ENCODE results near the gene MEIS2.

Gene MEIS2

GRCh38 chr15:37079726-37080125 lies 20.6 kb downstream of the MEIS2 start:
- FAIRE-seq (no peak), DNase-seq (ENCODE audit: insufficient read length, low spot score) (no peak)

- no peak for FAIRE-seq
- DNase-seq (ENCODE audit: insufficient read length, low spot score): no peak
These were observed 21.8 kb downstream of the MEIS2 start for GRCh38 chr15:37078566-37078965.

GRCh38 chr15:37077623-37078351 lies 22.6 kb downstream of the MEIS2 start:
- DNase-seq (ENCODE audit: insufficient read length, low spot score) (no peak), FAIRE-seq (no peak)

- no peak for DNase-seq (ENCODE audit: insufficient read length, low spot score)
- no peak for FAIRE-seq
These were observed 23.8 kb downstream of the MEIS2 start for GRCh38 chr15:37076543-37076942.

- FAIRE-seq (no peak), DNase-seq (ENCODE audit: insufficient read length, low spot score) (no peak)
These were observed 24.6 kb downstream of the MEIS2 start for GRCh38 chr15:37075777-37076176.

GRCh38 chr15:37072181-37072580 lies 28.2 kb downstream of the MEIS2 start:
- no peak for FAIRE-seq

GRCh38 chr15:37071134-37071533 lies 29.2 kb downstream of the MEIS2 start:
- no peak for FAIRE-seq
- no peak for DNase-seq (ENCODE audit: insufficient read length, low spot score)

More at GRCh38 chr15:37072181-37072580, 28.2 kb downstream of the MEIS2 start:
- no peak for DNase-seq (ENCODE audit: insufficient read length, low spot score)

- DNase-seq (ENCODE audit: insufficient read length, low spot score) (no peak), FAIRE-seq (no peak)
These were observed 29.7 kb downstream of the MEIS2 start for GRCh38 chr15:37070686-37071085.

- FAIRE-seq: no peak
- no peak for DNase-seq (ENCODE audit: insufficient read length, low spot score)
These were observed 38.4 kb downstream of the MEIS2 start for GRCh38 chr15:37061996-37062395.

GRCh38 chr15:37059086-37059485 lies 41.3 kb downstream of the MEIS2 start:
- no peak for FAIRE-seq

GRCh38 chr15:37058316-37058985 lies 41.9 kb downstream of the MEIS2 start:
- DNase-seq (ENCODE audit: insufficient read length, low spot score) (no peak), FAIRE-seq (no peak)

More at GRCh38 chr15:37059086-37059485, 41.3 kb downstream of the MEIS2 start:
- DNase-seq (ENCODE audit: insufficient read length, low spot score): no peak

- DNase-seq (ENCODE audit: insufficient read length, low spot score): no peak
- no peak for FAIRE-seq
These were observed 42.5 kb downstream of the MEIS2 start for GRCh38 chr15:37057831-37058230.

- FAIRE-seq: no peak
- no peak for DNase-seq (ENCODE audit: insufficient read length, low spot score)
These were observed 43.1 kb downstream of the MEIS2 start for GRCh38 chr15:37057256-37057655.

- FAIRE-seq: no peak
These were observed 43.9 kb downstream of the MEIS2 start for GRCh38 chr15:37056177-37057121.

GRCh38 chr15:37055481-37055880 lies 44.9 kb downstream of the MEIS2 start:
- DNase-seq (ENCODE audit: insufficient read length, low spot score): no peak
- FAIRE-seq: no peak

More at GRCh38 chr15:37056177-37057121, 43.9 kb downstream of the MEIS2 start:
- DNase-seq (ENCODE audit: insufficient read length, low spot score): no peak

- FAIRE-seq (no peak), DNase-seq (ENCODE audit: insufficient read length, low spot score) (no peak)
These were observed 46.0 kb downstream of the MEIS2 start for GRCh38 chr15:37054336-37054735.

GRCh38 chr15:37053166-37053565 lies 47.2 kb downstream of the MEIS2 start:
- FAIRE-seq (no peak), DNase-seq (ENCODE audit: insufficient read length, low spot score) (no peak)

- FAIRE-seq: no peak
- DNase-seq (ENCODE audit: insufficient read length, low spot score): no peak
These were observed 50.0 kb downstream of the MEIS2 start for GRCh38 chr15:37050345-37050744.

- DNase-seq (ENCODE audit: insufficient read length, low spot score) (no peak), FAIRE-seq (no peak)
These were observed 53.3 kb downstream of the MEIS2 start for GRCh38 chr15:37046876-37047614.
